Central memory CD8-positive, alpha-beta T cell (primary cell): ENCODE measurements around the gene CORIN.
A peak's percentile ranks its signal among the peaks of the same experiment; 100 is the strongest.

ENCODE experiments used
- ATAC-seq: fragments of 150-1000 bp; cut with Tn5 transposase; replicated peaks from 2 replicates; pipeline ENCODE4 v1.10.0; 2022; ENCODE audit warnings: mild to moderate bottlenecking, moderate FRiP score, moderate number of reproducible peaks; ENCODE audit not compliant: poor library complexity, severe bottlenecking; ENCODE audit errors: extremely low read depth
- DNase-seq, 2 donors: peaks; one replicate each; pipeline ENCODE4 v3.0.0; 2021; ENCODE audit warnings: low spot score in 2 of 2
- H3K27ac Mint-ChIP-seq: one replicate; pipeline ENCODE4 v1.8.0; 2022; ENCODE audit warnings: low read depth, mild to moderate bottlenecking, moderate library complexity, mixed read lengths
- H3K27me3 Mint-ChIP-seq: one replicate; pipeline ENCODE4 v1.8.0; 2022; ENCODE audit warnings: mixed read lengths
- H3K36me3 Mint-ChIP-seq: one replicate; pipeline ENCODE4 v1.8.0; 2022; ENCODE audit warnings: mild to moderate bottlenecking, moderate library complexity, mixed read lengths; ENCODE audit not compliant: insufficient read depth
- H3K4me1 Mint-ChIP-seq: one replicate; pipeline ENCODE4 v1.8.0; 2022; ENCODE audit warnings: mixed read lengths
- H3K4me3 Mint-ChIP-seq: one replicate; pipeline ENCODE4 v1.8.0; 2022; ENCODE audit warnings: mild to moderate bottlenecking, moderate library complexity, mixed read lengths
- H3K9me3 Mint-ChIP-seq: one replicate; pipeline ENCODE4 v1.8.0; 2022; ENCODE audit warnings: mixed read lengths

Gene CORIN

GRCh38 chr4:47852136-47852535, 14.3 kb upstream of the CORIN start:
- H3K4me3 Mint-ChIP-seq = no peak overlapping the region
- no peak overlapping the region for H3K27ac Mint-ChIP-seq
- H3K4me1 Mint-ChIP-seq = no peaks in the 10 kb centered on the region
- H3K9me3 Mint-ChIP-seq = no peaks in the 10 kb centered on the region
- no peaks in the 10 kb centered on the region for H3K27me3 Mint-ChIP-seq
- H3K36me3 Mint-ChIP-seq = peaks cover 11% of the 10 kb centered on the region
- ATAC-seq (no peak), DNase-seq (no peak)

DNA sequence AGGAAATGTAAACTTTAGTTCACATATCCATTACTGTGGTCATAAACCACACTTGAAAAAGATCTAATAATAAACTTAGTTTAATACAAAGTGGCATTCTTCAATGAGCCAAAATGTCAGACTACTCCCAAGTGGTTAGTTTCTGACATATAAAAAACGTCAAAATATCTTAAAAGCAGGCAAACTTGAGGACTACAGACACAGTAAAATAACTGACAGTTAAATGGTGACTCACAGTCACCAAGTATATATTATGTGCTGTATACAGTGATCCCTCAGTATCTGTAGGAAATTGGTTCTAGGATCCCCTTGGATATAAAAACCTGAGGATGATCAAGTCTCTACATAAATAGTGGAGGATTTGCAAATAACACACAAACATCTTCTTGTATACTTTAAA, 11.6 kb upstream of the CORIN start:
- ATAC-seq (no peak), DNase-seq (no peak)
- Mint-ChIP-seq H3K4me3 (no peak overlapping the region), H3K9me3 (no peaks in the 10 kb centered on the region), H3K36me3 (peaks cover 14% of the 10 kb centered on the region), H3K27ac (no peak overlapping the region), H3K27me3 (no peaks in the 10 kb centered on the region), H3K4me1 (no peaks in the 10 kb centered on the region)

DNA sequence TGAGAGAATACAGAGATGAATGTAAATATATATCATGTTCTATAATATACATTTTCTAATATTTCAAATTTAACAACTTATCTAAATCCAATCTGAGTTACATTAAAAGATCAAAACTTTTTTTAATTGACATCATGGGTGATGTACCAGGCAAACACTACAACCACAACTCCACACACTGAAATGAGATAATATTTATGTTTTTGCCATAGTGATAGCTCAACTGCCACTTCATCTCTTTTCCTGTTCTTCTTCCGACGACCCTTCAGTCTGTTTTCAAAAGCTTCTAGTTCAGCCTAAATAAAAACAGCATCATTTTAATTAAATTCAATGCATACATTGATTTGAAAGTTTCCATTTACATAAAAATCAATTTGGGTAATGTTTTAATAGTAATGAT, 10.2 kb upstream of the CORIN start:
- ATAC-seq (no peak), DNase-seq (no peak)
- H3K27ac Mint-ChIP-seq = no peak overlapping the region
- peaks cover 9% of the 10 kb centered on the region for H3K36me3 Mint-ChIP-seq
- H3K9me3 Mint-ChIP-seq = no peaks in the 10 kb centered on the region
- no peaks in the 10 kb centered on the region for H3K27me3 Mint-ChIP-seq
- H3K4me3 Mint-ChIP-seq = no peak overlapping the region
- H3K4me1 Mint-ChIP-seq = no peaks in the 10 kb centered on the region

GRCh38 chr4:47842985-47843384, 5.1 kb upstream of the CORIN start:
- no peaks in the 10 kb centered on the region for H3K9me3 Mint-ChIP-seq
- no peak overlapping the region for H3K27ac Mint-ChIP-seq
- ATAC-seq = no peak
- no peak overlapping the region for H3K4me3 Mint-ChIP-seq
- peaks cover 8% of the 10 kb centered on the region for H3K4me1 Mint-ChIP-seq
- H3K27me3 Mint-ChIP-seq = no peaks in the 10 kb centered on the region
- no peak for DNase-seq
- peaks cover 5% of the 10 kb centered on the region for H3K36me3 Mint-ChIP-seq

GRCh38 chr4:47840291-47840690, 2.4 kb upstream of the CORIN start:
- H3K9me3 Mint-ChIP-seq = no peaks in the 10 kb centered on the region
- ATAC-seq (no peak), DNase-seq (no peak)
- no peaks in the 10 kb centered on the region for H3K27me3 Mint-ChIP-seq
- no peak overlapping the region for H3K4me3 Mint-ChIP-seq
- H3K4me1 Mint-ChIP-seq = peaks cover 33% of the 10 kb centered on the region
- H3K27ac Mint-ChIP-seq = no peak overlapping the region
- H3K36me3 Mint-ChIP-seq = peaks cover 3% of the 10 kb centered on the region

- DNase-seq (no peak), ATAC-seq (peak; percentile 30)
- Mint-ChIP-seq H3K4me1 (peaks cover 34% of the 10 kb centered on the region), H3K36me3 (peaks cover 3% of the 10 kb centered on the region), H3K27me3 (no peaks in the 10 kb centered on the region), H3K4me3 (no peak overlapping the region), H3K9me3 (no peaks in the 10 kb centered on the region), H3K27ac (peak overlapping the region; percentile 78)
These were observed 1.4 kb upstream of the CORIN start for GRCh38 chr4:47839259-47839658.

- DNase-seq = no peak
- Mint-ChIP-seq H3K4me3 (peak overlapping the region; percentile 89), H3K27ac (no peak overlapping the region)
These were observed 578 bp upstream of the CORIN start for GRCh38 chr4:47838445-47838844.

DNA sequence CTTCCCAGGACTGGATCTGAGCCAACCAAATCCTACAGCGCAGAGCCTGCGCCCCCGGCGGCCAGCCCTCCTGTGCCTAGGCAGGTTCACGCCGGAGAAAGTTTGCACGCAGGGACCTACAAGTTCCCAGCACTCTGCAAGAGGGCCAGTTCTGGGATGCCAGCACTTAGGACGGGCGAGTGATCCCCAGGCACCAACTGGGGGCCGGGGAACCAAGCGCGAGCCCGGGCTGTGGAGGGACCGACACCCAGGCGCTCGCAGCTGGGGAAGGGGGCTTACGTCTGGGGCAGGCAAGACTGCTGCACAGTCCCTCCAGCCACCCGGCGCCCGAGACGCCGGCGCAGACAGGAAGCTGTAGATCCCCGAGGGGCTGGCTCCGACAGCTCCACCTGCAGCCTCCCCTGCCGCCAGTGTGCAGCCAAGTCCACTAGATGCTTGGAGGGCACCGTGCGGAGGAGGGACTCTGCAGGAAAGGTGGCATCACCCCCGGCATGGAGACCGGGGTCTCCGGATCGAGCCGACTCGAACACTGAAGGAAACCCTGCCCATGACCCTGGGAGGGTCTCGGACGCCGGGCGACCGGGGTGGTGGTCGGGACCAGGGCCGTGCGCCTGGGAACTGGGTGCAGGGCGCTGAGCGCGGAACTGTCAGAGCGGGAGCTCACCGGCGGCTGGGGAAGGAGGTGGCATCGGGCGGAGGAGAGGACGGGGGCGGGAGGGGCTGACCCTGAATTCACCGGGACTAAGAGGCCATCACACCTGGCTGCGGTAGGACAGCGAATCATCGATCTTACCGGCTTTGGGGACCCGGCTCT, 566 bp downstream of the CORIN start:
- H3K4me3 Mint-ChIP-seq = peak overlapping the region; percentile 89

More at GRCh38 chr4:47838445-47838844, 578 bp upstream of the CORIN start:
- no peak for ATAC-seq
- Mint-ChIP-seq H3K9me3 (no peaks in the 10 kb centered on the region), H3K27me3 (no peaks in the 10 kb centered on the region), H3K4me1 (peaks cover 34% of the 10 kb centered on the region), H3K36me3 (peaks cover 3% of the 10 kb centered on the region)

GRCh38 chr4:47836641-47837093, 1.2 kb downstream of the CORIN start:
- H3K27me3 Mint-ChIP-seq = no peaks in the 10 kb centered on the region
- peak overlapping the region; percentile 89 for H3K4me3 Mint-ChIP-seq
- H3K4me1 Mint-ChIP-seq = peaks cover 34% of the 10 kb centered on the region
- peak; percentile 73 for ATAC-seq
- no peaks in the 10 kb centered on the region for H3K9me3 Mint-ChIP-seq
- H3K36me3 Mint-ChIP-seq = peaks cover 3% of the 10 kb centered on the region
- H3K27ac Mint-ChIP-seq = peak overlapping the region; percentile 86
- DNase-seq = no peak

More for the DNA sequence above, 566 bp downstream of the CORIN start:
- peaks cover 3% of the 10 kb centered on the region for H3K36me3 Mint-ChIP-seq
- H3K9me3 Mint-ChIP-seq = no peaks in the 10 kb centered on the region
- ATAC-seq (peak; percentile 69), DNase-seq (peak in 1 of 2 donors; percentile 16)
- no peaks in the 10 kb centered on the region for H3K27me3 Mint-ChIP-seq
- peak overlapping the region; percentile 86 for H3K27ac Mint-ChIP-seq
- H3K4me1 Mint-ChIP-seq = peaks cover 34% of the 10 kb centered on the region

- ATAC-seq (no peak), DNase-seq (no peak)
- H3K4me3 Mint-ChIP-seq = no peak overlapping the region
- H3K27ac Mint-ChIP-seq = no peak overlapping the region
- H3K36me3 Mint-ChIP-seq = peaks cover 3% of the 10 kb centered on the region
- H3K9me3 Mint-ChIP-seq = no peaks in the 10 kb centered on the region
- peaks cover 34% of the 10 kb centered on the region for H3K4me1 Mint-ChIP-seq
- H3K27me3 Mint-ChIP-seq = no peaks in the 10 kb centered on the region
These were observed 2.4 kb downstream of the CORIN start for GRCh38 chr4:47835494-47835893.

DNA sequence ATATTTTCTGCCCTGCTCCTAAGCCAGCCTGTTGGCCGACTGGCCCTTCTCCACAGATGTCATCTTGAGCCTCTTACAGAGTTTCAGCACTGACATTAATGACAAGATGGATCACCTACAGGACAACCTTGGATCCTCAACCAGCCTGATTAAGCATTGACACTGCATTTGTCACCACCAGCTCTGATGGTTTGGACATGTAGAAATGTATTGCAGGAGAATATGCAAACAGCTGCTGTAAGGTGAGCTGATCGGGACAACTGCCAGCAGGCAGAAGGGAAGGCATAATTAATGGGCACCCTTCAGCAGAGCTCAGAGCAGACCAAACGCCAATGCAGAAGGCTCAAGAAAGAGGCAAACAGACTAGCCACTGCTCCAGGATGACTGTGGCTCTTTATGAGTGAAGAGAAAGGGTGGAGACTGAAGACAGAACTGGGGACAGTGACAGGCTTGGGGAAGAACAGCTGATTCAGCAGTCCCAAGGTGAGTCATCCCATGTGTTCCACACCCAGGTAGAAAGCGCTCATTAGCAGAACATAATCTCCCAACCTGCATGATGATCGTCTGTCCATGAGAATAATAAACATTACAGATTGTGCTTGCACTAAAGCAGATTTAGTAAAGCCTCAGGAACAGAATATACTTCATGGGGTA, 6.7 kb downstream of the CORIN start:
- Mint-ChIP-seq H3K4me1 (peaks cover 15% of the 10 kb centered on the region), H3K27me3 (no peaks in the 10 kb centered on the region), H3K4me3 (no peak overlapping the region), H3K27ac (no peak overlapping the region), H3K36me3 (no peaks in the 10 kb centered on the region), H3K9me3 (no peaks in the 10 kb centered on the region)
- DNase-seq (no peak), ATAC-seq (no peak)

DNA sequence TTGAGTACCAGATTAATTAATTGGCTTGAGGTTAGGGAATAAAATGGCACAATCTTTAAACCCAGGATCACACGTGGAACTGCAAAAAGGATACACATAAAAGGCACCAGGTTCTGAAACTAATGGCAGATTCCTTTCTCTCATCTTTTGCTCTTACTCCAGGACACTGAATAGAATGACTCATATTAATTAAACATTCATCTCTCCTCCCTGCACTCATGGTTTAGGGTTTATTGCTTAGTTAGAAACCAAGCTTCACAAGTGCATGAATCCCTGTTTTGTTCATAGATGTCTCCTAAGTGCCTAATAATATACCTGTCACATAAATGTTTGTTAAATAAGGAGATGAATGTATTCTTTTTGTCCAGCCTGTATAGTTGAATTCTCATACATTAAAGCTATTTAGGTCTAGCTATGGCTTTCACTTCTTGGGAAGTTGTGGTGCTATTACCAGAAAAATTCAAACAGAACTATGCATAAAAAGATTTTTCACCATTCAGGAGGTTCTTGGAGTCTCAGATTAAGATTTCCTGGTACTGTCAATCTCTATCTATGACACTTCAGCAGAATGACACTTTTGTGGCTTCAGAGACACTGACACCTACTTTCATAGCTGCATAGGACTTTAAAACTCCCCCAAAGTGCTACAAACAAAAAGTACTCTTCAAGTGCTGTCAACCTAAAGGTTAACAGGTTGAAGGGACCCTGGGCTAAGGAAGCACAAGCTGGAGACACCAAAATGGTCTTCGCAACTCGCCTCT, 7.4 kb downstream of the CORIN start:
- H3K36me3 Mint-ChIP-seq = no peaks in the 10 kb centered on the region
- H3K4me3 Mint-ChIP-seq = no peak overlapping the region
- ATAC-seq (peak; percentile 50), DNase-seq (no peak)
- H3K9me3 Mint-ChIP-seq = no peaks in the 10 kb centered on the region
- no peak overlapping the region for H3K27ac Mint-ChIP-seq
- H3K27me3 Mint-ChIP-seq = no peaks in the 10 kb centered on the region
- peaks cover 8% of the 10 kb centered on the region for H3K4me1 Mint-ChIP-seq
